IMR-90 (cell line): ENCODE measurements around the gene STMN3.

ENCODE experiments used
- BHLHE40 ChIP-seq: fragments of 150-350 bp; IDR thresholded peaks from 2 replicates; pipeline ENCODE4 v1.6.1; 2016; ENCODE audit warnings: mild to moderate bottlenecking, low read depth, low read length
- FOS ChIP-seq: fragments of 150-350 bp; IDR thresholded peaks from 2 replicates; pipeline ENCODE4 v1.6.1; 2016; ENCODE audit warnings: low read depth, low read length
- MAZ ChIP-seq: IDR thresholded peaks from 2 replicates; pipeline ENCODE4 v1.6.1; 2012; ENCODE audit warnings: low read depth, mild to moderate bottlenecking, low read length, improper control_type of control experiment, moderate library complexity, borderline replicate concordance
- POLR2A ChIP-seq: IDR thresholded peaks from 2 replicates; pipeline ENCODE4 v1.6.1; 2012; ENCODE audit warnings: mild to moderate bottlenecking, low read depth, low read length
- RCOR1 ChIP-seq: IDR thresholded peaks from 2 replicates; pipeline ENCODE4 v1.6.1; 2012; ENCODE audit warnings: mild to moderate bottlenecking, low read length, improper control_type of control experiment; ENCODE audit not compliant: insufficient replicate concordance
- RFX5 ChIP-seq: IDR thresholded peaks from 2 replicates; pipeline ENCODE4 v1.8.0; 2012; ENCODE audit warnings: low read depth, mild to moderate bottlenecking, low read length, moderate library complexity
- SMC3 ChIP-seq: fragments of 150-350 bp; IDR thresholded peaks from 2 replicates; pipeline ENCODE4 v1.6.1; 2016; ENCODE audit warnings: low read depth, mild to moderate bottlenecking, antibody characterized with exemption, low read length, moderate library complexity
- TF ChIP-seq, protein P1 (sequence below): conservative IDR thresholded peaks from 2 replicates; pipeline ENCODE4 v1.5.1; 2012; ENCODE audit warnings: mild to moderate bottlenecking, low read depth, low read length, improper control_type of control experiment
- TF ChIP-seq, protein P2 (sequence below): fragments of 150-350 bp; IDR thresholded peaks from 2 replicates; pipeline ENCODE4 v1.6.1; 2016; ENCODE audit warnings: low read depth, mild to moderate bottlenecking, low read length, moderate library complexity, borderline replicate concordance
- TF ChIP-seq, protein P3 (sequence below): fragments of 150-350 bp; IDR thresholded peaks from 2 replicates; pipeline ENCODE4 v1.6.1; 2017; ENCODE audit warnings: mild to moderate bottlenecking, antibody characterized with exemption, low read length, low read depth

DNA sequence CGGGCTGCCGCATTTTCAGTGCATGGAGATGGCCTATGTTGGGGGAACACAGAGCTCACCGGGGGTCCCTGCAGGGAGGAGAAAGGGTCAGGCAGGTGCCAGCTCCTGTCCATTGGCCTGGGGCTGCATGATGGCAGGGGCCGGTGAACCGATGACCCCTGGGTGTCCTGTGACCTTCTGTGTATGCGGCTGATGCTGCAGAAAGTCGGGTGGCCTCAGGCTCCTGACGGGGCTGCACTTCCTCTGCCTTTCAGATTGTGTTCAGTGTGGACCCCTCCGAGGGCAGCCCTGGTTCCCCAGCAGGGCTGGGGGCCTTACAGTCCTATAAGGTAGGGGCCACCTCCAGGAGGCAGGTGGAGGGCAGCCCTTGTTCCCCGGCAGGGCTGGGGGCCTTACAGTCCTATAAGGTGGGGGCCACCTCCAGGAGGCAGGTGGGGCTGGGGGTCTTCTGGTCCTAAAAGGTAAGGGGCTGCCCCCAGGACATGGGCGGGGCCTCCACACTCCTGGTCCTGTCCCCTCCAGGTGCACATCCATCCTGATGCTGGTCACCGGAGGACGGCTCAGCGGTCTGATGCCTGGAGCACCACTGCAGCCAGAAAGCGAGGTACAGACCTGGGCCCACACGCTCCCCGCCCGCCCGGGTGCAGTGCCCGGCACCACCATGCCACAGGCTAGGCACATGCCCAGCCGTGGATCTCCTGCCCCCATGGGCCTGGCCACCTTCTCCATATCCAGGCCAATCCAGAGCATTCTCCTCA, 32.2 kb upstream of the STMN3 start:
- TF ChIP-seq FOS = no peak
- TF ChIP-seq, protein P1, sequence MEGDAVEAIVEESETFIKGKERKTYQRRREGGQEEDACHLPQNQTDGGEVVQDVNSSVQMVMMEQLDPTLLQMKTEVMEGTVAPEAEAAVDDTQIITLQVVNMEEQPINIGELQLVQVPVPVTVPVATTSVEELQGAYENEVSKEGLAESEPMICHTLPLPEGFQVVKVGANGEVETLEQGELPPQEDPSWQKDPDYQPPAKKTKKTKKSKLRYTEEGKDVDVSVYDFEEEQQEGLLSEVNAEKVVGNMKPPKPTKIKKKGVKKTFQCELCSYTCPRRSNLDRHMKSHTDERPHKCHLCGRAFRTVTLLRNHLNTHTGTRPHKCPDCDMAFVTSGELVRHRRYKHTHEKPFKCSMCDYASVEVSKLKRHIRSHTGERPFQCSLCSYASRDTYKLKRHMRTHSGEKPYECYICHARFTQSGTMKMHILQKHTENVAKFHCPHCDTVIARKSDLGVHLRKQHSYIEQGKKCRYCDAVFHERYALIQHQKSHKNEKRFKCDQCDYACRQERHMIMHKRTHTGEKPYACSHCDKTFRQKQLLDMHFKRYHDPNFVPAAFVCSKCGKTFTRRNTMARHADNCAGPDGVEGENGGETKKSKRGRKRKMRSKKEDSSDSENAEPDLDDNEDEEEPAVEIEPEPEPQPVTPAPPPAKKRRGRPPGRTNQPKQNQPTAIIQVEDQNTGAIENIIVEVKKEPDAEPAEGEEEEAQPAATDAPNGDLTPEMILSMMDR = no peak
- TF ChIP-seq POLR2A = no peak
- no peak for TF ChIP-seq SMC3
- TF ChIP-seq, protein P2, sequence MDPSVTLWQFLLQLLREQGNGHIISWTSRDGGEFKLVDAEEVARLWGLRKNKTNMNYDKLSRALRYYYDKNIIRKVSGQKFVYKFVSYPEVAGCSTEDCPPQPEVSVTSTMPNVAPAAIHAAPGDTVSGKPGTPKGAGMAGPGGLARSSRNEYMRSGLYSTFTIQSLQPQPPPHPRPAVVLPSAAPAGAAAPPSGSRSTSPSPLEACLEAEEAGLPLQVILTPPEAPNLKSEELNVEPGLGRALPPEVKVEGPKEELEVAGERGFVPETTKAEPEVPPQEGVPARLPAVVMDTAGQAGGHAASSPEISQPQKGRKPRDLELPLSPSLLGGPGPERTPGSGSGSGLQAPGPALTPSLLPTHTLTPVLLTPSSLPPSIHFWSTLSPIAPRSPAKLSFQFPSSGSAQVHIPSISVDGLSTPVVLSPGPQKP = no peak
- TF ChIP-seq, protein P3, sequence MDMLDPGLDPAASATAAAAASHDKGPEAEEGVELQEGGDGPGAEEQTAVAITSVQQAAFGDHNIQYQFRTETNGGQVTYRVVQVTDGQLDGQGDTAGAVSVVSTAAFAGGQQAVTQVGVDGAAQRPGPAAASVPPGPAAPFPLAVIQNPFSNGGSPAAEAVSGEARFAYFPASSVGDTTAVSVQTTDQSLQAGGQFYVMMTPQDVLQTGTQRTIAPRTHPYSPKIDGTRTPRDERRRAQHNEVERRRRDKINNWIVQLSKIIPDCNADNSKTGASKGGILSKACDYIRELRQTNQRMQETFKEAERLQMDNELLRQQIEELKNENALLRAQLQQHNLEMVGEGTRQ = no peak
- TF ChIP-seq BHLHE40 = no peak
- no peak for TF ChIP-seq MAZ
- TF ChIP-seq RCOR1 = no peak
- no peak for TF ChIP-seq RFX5
